ENCODE measurements around the gene EHHADH. TPM values are rescaled to one million over a fixed set of nuclear protein-coding genes. Genes with fewer than 3 reads are reported as not detected.
A peak's percentile ranks its signal among the peaks of the same experiment; 100 is the strongest.

The EHHADH gene
- total and polyA plus RNA-seq, 2 of the 13 experiments (the other 11 are each of a cell fraction or from before 2014, with no cell fraction given): 14.5 to 38.9 TPM

- TF ChIP-seq ZFAT (CRISPR knock-in tag; conservative IDR thresholded peaks at IDR 0.05) (0 out of 2 replicates have a peak, but pooled peaks have one; percentile 27), NFRKB (IDR thresholded peaks at IDR 0.05) (no peak), ETV5 (CRISPR knock-in tag; IDR thresholded peaks at IDR 0.05; ENCODE audit: borderline replicate concordance) (no peak), ZNF510 (CRISPR knock-in tag; IDR thresholded peaks at IDR 0.05; ENCODE audit: low read depth) (no peak; the same call in 1 of the 2 replicates), MTF1 (CRISPR knock-in tag; IDR thresholded peaks at IDR 0.05) (0 out of 2 replicates have a peak, but pooled peaks have one; percentile 58), ZNF605 (CRISPR knock-in tag; IDR thresholded peaks at IDR 0.05) (no peak), ZBTB38 (CRISPR knock-in tag; IDR thresholded peaks at IDR 0.05) (no peak; the same call in 1 of the 2 replicates), STAT6 (CRISPR knock-in tag; IDR thresholded peaks at IDR 0.05; ENCODE audit: borderline replicate concordance) (no peak), ZNF292 (CRISPR knock-in tag; IDR thresholded peaks at IDR 0.05; ENCODE audit: borderline replicate concordance, low read depth) (no peak), AGO2 (optimal IDR thresholded peaks at IDR 0.05; ENCODE audit: low read depth, low read length) (peak; percentile 38), ZNF589 (CRISPR knock-in tag; conservative IDR thresholded peaks at IDR 0.05) (peak; percentile 81; the same call in 1 of the 2 replicates), ZMYM3 (CRISPR knock-in tag; IDR thresholded peaks at IDR 0.05) (no peak), ZNF496 (CRISPR knock-in tag; IDR thresholded peaks at IDR 0.05; ENCODE audit: insufficient replicate concordance) (no peak), PHF21A (CRISPR knock-in tag; IDR thresholded peaks at IDR 0.05) (no peak), ETS1 (CRISPR knock-in tag; IDR thresholded peaks at IDR 0.05) (no peak), E2F1 (CRISPR knock-in tag; IDR thresholded peaks at IDR 0.05) (0 out of 2 replicates have a peak, but pooled peaks have one; percentile 25), ZNF207 (IDR thresholded peaks at IDR 0.05; ENCODE audit: borderline replicate concordance) (no peak)
- TF ChIP-seq, protein P1, sequence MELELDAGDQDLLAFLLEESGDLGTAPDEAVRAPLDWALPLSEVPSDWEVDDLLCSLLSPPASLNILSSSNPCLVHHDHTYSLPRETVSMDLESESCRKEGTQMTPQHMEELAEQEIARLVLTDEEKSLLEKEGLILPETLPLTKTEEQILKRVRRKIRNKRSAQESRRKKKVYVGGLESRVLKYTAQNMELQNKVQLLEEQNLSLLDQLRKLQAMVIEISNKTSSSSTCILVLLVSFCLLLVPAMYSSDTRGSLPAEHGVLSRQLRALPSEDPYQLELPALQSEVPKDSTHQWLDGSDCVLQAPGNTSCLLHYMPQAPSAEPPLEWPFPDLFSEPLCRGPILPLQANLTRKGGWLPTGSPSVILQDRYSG (CRISPR knock-in tag; IDR thresholded peaks at IDR 0.05): 0 out of 2 replicates have a peak, but pooled peaks have one; percentile 39
Measured at GRCh38 chr3:185152410-185153170, 101.3 kb downstream of the EHHADH start, which contains the start of gene C3orf70 (continued).
